H7 (cell line): Measurements from ENCODE around the gene FBXL7. TPM values are rescaled to one million over a fixed set of nuclear protein-coding genes. Genes with fewer than 3 reads are reported as not detected.

Experiments used
- DNase-seq: peaks from one replicate; pipeline ENCODE4 v3.0.0; 2012
- H3K27me3 ChIP-seq: 2 replicates; pipeline ENCODE4 v1.6.0; 2011; ENCODE audit warnings: mild to moderate bottlenecking, low read length; ENCODE audit not compliant: control insufficient read depth, insufficient read depth
- H3K36me3 ChIP-seq: replicated peaks from 2 replicates; pipeline ENCODE4 v1.5.1; 2011; ENCODE audit warnings: low read length; ENCODE audit not compliant: control insufficient read depth, insufficient read depth
- H3K4me3 ChIP-seq: 2 replicates; pipeline ENCODE4 v1.5.1; 2011; ENCODE audit warnings: low read depth, mild to moderate bottlenecking, control low read depth, low read length, moderate library complexity; ENCODE audit not compliant: insufficient read depth
- total RNA-seq: library from RNA; depleted of rRNA; stranded (reverse); fragments of >200 nt; shearing (Covaris generic); gene quantifications from 2 replicates; pipeline ENCODE4 v1.2.3, GENCODE V29; 2014

Gene FBXL7
- total RNA-seq, 1 experiment from 2014 or later = 7.5 TPM

DNA sequence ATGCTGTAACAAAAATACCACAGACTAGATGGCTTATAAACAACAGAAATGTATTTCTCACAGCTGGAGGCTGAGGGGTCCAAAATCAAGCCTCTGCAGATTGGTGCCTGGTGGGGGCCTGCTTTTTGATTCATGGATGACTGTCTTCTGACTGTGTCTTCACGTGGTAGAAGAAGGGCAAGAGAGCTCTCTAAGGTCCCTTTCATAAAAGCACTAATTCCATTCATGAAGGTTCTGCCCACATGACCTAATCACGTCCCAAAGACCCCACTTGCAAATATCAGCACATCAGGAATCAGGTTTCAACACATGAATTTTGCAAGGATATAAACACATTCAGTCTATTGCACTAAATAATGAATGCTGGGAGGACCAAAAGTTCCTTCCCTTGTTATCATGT is 401.2 kb downstream of the FBXL7 start:
- no peaks in the 10 kb centered on the region for H3K36me3 ChIP-seq
- H3K27me3 ChIP-seq = no peaks in the 10 kb centered on the region
- no peak overlapping the region for H3K4me3 ChIP-seq
- no peak for DNase-seq

DNA sequence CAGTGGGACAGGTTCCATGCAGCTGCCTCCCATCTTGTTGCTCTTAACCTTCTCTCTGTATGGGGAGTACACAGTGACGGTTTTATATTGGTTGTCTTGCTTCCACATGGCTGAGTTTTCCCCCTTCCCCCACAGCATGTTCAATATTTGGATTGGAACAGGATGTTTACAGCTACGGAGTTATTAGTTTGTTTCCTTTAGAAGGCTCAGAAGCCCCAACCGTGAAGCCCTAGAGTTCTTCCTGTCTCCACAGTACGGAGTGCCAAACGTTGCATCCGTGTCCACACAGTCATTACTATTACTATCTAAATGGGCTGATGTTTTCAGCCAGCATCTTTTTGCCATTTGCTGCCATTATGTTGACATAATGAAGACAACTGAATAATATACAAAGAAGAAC is 402.1 kb downstream of the FBXL7 start:
- Histone ChIP-seq H3K27me3 (no peaks in the 10 kb centered on the region), H3K36me3 (no peaks in the 10 kb centered on the region), H3K4me3 (no peak overlapping the region)
- no peak for DNase-seq

DNA sequence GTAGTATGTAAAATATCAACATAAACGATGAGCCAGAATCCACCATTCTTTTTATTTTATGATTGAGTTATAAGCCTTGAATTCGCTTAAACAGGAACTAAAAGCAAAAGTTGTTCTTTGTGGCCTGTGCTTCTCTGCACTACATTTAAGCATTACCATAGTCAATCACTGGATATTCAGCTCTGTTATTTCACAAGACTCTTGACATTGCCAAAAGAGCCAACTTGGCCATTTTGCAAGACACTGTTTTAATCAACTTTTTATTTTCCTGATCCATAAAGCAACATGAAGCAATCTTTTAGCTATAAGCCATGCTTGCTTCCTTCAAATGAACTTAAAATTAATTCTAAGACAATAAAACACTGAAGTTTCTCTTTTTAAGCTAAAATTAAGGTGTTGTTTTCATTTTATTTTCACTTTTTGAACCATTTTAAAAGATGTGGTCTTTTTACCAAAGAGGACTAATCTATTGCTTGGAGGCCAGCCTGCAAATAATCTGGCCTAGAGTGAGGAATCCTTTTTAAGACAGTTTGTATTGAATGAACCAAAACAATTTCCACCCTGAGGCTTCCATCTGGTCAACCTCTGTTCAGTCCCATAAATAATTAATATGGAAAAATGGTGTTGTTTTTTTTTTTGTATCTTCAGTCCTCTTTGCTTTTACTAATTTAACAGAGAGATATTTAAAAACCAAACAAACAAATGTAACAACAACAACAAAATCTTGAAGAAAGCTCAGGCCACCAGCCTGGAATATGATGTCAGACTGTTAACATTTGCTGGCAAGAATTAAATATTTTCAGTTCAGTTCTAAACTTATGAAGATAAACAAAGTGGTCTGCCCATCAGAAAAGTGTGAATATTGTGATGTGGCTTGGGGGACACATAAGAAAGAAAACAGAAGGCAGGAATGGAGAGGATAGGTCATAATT is 405.2 kb downstream of the FBXL7 start:
- Histone ChIP-seq H3K27me3 (no peaks in the 10 kb centered on the region), H3K4me3 (no peak overlapping the region), H3K36me3 (no peaks in the 10 kb centered on the region)
- no peak for DNase-seq

DNA sequence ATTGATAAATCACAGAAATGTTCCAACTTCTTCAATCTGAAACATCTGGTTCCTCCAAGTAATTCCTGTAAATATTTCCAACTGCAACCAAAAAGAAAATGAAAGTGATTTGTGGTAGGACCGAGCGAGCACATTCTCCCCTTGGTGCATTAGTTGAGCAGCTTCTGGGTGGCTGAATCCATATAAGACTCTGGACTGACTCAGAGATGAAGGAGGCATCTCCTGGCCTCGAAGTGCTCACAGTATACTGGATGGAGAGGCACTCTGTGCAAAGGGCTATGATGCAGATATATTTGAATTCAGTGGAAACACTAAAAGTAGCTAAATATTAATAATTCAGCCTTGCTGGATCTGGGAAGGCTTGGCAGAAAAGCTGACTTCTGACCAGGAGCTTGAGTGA is 414.7 kb downstream of the FBXL7 start:
- DNase-seq = no peak
- H3K27me3 ChIP-seq = no peaks in the 10 kb centered on the region
- H3K4me3 ChIP-seq = no peak overlapping the region
- no peaks in the 10 kb centered on the region for H3K36me3 ChIP-seq

DNA sequence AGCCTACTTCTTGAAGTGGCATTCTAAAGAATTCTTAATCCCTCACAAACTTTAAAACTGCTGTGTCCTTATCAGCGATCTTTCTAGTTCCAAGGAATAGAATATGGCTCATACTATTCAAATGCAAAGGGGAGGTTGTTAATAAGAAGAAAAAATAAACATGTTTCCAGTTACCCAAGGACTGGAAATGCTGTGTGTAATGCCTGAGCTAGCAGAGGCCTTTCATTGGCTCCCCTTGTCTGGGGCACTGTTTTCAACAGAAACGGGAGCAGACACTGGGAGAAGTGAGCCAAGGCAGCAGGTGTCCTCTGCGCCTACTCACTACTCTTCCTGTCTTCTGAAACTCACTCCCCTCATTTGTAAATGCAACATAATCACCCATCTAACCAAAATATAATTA is 426.6 kb downstream of the FBXL7 start:
- Histone ChIP-seq H3K36me3 (no peaks in the 10 kb centered on the region), H3K27me3 (no peaks in the 10 kb centered on the region), H3K4me3 (no peak overlapping the region)
- no peak for DNase-seq

DNA sequence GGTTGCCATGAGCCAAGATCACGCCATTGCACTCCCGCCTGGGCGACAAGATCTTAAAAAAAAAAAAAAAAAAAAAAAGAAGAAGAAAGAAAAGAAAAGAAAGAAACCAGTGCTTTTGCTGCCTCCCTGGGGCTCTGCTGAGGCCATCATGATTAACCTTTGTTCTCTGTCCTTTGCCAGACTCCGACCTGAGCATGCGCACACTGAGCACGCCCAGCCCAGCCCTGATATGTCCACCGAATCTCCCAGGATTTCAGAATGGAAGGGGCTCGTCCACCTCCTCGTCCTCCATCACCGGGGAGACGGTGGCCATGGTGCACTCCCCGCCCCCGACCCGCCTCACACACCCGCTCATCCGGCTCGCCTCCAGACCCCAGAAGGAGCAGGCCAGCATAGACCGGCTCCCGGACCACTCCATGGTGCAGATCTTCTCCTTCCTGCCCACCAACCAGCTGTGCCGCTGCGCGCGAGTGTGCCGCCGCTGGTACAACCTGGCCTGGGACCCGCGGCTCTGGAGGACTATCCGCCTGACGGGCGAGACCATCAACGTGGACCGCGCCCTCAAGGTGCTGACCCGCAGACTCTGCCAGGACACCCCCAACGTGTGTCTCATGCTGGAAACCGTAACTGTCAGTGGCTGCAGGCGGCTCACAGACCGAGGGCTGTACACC is 427.9 kb downstream of the FBXL7 start:
- no peaks in the 10 kb centered on the region for H3K27me3 ChIP-seq
- H3K36me3 ChIP-seq = no peaks in the 10 kb centered on the region
- no peak overlapping the region for H3K4me3 ChIP-seq
- DNase-seq = no peak

DNA sequence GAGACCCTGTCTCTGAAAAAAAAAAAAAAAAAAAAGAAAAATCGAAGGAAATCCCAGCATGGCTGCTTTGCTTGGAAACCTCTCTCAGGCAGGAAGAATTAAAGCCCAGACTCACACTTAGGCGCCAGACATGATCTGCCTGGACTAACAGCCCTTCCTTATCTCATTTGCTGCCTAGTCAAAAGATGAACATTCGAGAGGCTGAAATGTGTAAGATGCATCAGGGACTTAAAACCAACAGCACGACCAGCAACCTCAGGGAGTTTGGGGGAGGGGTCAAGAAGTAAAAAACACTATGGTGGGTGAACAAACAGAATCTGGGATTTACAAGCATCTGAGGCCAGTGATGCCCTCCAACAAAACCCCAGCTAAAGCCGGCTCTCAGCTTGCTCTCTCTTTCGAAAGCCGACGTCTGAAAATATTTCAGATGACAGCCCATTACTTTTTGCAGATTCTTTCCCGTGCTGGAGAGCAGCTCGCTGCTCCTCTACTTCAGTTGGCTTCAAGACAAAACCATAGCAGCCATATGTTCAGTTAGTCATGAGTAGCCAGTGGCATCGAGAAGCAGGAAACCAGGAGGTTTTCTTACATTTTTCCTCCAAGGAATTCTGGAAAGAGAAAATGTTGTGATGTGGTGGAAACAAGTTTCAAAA is 429.8 kb downstream of the FBXL7 start:
- Histone ChIP-seq H3K27me3 (no peaks in the 10 kb centered on the region), H3K4me3 (no peak overlapping the region), H3K36me3 (no peaks in the 10 kb centered on the region)
- DNase-seq = no peak

DNA sequence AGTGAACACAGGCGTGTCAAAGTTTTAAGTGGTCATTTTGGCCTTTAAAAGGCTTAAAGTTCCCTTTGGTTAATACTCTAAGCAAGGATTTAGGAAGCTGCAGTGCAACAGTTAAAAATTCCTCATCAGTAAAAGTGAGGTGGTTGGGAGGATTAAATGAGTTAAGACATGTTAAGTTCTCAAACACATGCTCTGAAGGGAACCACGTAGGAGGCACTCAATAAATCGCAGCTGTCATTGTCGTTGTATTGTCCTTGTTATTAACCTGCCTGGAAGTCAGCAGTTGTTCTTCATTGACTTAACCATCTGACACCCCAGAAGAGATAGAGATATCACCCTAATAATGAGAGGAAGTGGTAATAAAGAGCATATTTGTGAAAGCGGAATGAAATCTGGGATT is 432.1 kb downstream of the FBXL7 start:
- DNase-seq = no peak
- Histone ChIP-seq H3K4me3 (no peak overlapping the region), H3K36me3 (no peaks in the 10 kb centered on the region)

DNA sequence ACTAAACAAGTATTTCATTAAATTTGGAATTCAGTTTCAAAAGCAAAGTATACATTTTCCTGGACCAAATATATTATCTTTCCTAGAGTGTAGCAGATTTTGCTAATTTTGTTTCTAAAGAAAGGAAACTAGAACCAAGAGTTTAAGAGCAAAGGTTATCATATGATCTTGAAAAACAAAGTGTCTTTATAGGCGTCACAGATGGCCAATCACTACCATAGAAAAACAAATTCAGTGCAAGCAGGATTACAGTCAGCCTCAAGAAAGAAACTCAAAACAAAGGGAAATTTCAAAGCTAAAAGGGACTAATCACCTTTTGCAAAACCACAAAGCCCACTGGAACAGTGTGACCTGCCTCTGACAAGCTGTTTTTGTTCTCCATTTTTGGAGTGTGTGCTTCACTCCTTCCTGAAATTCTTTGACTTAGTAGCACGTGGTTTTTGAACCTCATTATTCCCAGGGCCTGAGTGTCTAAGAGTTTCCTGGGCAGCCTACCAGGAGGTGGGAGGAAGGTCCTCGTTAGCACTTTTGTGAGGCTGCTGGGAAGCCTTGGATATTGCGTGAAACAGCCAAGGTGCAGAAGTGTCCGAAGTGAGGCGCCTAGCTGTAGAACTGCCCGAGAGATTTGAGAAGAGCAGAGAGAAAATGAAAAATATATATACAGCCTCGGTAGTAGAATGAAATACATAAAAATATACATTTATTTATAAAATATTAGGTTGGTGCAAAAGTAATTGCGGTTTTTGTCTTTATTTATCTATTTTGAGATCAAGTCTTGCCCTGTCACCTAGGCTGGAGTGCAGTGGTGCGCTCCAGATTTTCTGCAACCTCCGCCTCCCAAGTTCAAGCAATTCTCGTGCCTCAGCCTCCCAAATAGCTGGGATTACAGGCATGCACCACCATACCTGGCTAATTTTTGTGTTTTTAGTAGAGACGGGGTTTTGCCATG is 433.6 kb downstream of the FBXL7 start:
- H3K27me3 ChIP-seq = no peaks in the 10 kb centered on the region
- no peak for DNase-seq
- H3K36me3 ChIP-seq = no peaks in the 10 kb centered on the region
- H3K4me3 ChIP-seq = no peak overlapping the region

More for the DNA sequence above, 432.1 kb downstream of the FBXL7 start:
- H3K27me3 ChIP-seq = no peaks in the 10 kb centered on the region

DNA sequence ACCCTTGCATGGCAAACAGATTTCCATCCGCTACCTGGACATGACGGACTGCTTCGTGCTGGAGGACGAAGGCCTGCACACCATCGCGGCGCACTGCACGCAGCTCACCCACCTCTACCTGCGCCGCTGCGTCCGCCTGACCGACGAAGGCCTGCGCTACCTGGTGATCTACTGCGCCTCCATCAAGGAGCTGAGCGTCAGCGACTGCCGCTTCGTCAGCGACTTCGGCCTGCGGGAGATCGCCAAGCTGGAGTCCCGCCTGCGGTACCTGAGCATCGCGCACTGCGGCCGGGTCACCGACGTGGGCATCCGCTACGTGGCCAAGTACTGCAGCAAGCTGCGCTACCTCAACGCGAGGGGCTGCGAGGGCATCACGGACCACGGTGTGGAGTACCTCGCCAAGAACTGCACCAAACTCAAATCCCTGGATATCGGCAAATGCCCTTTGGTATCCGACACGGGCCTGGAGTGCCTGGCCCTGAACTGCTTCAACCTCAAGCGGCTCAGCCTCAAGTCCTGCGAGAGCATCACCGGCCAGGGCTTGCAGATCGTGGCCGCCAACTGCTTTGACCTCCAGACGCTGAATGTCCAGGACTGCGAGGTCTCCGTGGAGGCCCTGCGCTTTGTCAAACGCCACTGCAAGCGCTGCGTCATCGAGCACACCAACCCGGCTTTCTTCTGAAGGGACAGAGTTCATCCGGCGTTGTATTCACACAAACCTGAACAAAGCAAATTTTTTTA is 436.7 kb downstream of the FBXL7 start:
- no peak for DNase-seq
- no peak overlapping the region for H3K4me3 ChIP-seq

DNA sequence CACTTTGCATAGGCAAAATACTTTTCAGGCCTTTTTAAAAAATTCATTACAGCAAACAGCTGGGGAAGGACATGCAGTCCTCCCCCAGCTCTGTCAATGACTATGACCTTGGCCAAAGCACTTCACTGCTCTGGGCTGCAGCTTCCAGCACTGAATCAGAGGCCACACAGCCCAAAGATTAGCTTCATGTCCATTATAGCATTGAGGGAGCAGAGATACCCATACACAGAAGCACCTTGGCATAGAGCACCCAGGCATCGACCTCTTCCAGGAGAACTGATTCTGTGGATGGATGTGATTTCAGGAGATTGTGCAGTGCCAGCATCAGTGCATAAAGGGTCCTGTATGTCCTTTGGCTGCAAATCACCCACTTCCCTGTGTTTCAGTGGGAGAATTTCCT is 437.7 kb downstream of the FBXL7 start:
- Histone ChIP-seq H3K36me3 (no peaks in the 10 kb centered on the region; the same call in 1 of the 2 replicates), H3K4me3 (no peak overlapping the region), H3K27me3 (no peaks in the 10 kb centered on the region)
- DNase-seq = no peak

More for the DNA sequence above, 436.7 kb downstream of the FBXL7 start:
- Histone ChIP-seq H3K27me3 (no peaks in the 10 kb centered on the region), H3K36me3 (no peaks in the 10 kb centered on the region; the same call in 1 of the 2 replicates)

DNA sequence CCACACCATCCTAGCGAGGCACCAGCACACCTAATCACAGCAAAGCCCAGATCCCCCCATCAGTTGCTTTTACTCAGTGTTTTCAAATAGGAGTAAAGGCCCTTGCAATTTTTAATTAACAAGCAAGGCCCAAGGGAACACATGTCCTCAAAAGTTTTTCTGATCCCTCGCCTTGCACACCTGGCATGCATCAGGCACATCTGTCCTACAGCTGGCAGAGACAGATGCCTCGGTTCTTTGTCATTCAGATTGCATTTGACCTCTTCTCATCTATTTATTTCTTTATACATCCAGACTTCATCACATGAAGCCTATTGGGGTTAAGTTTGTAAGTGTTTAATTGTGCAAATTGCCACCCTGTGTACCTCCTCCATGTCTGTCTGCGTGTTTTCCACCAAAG is 438.2 kb downstream of the FBXL7 start:
- H3K36me3 ChIP-seq = no peaks in the 10 kb centered on the region; the same call in 1 of the 2 replicates
- H3K4me3 ChIP-seq = no peak overlapping the region
- no peaks in the 10 kb centered on the region for H3K27me3 ChIP-seq
- no peak for DNase-seq

DNA sequence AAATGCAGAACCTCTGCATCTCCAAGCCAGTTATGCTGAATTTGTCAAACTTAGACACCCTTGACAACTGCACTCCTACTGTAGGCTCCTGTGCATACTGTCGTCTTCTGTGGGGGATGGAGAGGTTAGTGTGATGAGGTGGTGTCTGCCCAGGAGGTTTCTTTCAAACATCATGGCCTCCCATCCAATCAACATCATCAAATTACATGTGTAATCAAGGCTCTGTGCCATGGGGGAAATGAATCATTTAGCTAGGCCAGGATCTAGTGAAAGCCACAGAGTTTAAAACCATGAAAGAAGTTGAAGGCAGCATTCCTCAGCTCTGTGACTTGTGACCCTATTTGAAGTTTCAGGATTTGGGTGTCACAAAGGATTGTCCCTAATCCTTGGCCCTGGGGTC is 439.0 kb downstream of the FBXL7 start:
- no peaks in the 10 kb centered on the region for H3K27me3 ChIP-seq
- H3K36me3 ChIP-seq = no peaks in the 10 kb centered on the region; the same call in 1 of the 2 replicates
- no peak for DNase-seq
- H3K4me3 ChIP-seq = no peak overlapping the region
